M059J (cell line): Measurements from ENCODE around the gene ARHGEF4. TPM values are rescaled to one million over a fixed set of nuclear protein-coding genes. Genes with fewer than 3 reads are reported as not detected.

Source experiments
- DNase-seq: peaks from one replicate; pipeline ENCODE4 v3.0.0-alpha.2; 2012; ENCODE audit warnings: low read depth
- total RNA-seq: library from RNA; depleted of rRNA; stranded (reverse); fragments of >200 nt; shearing (Covaris generic); gene quantifications from 2 replicates; pipeline ENCODE4 v1.2.3, GENCODE V29; 2014

Gene ARHGEF4
- total RNA-seq, 1 experiment from 2014 or later: 0.10 TPM

DNA sequence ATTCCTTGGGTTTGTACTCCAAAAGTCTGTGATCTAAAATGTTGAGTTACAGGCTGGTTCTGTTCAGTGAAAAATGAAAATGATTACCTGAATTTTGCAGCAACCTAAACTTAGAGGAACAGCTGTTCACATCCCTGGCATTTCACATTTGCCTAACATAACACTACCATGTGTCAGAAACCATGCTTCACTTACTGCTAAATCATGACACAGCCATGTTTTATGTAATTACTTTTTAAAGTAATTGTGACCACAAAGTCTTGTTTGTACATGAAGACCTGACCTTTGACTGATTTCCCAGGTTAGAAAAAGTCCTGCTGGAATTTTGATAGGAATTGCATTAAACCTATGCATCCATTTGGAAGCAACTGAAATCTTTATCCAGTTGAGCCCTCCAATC is 177.4 kb downstream of the ARHGEF4 start:
- DNase-seq: no peak

DNA sequence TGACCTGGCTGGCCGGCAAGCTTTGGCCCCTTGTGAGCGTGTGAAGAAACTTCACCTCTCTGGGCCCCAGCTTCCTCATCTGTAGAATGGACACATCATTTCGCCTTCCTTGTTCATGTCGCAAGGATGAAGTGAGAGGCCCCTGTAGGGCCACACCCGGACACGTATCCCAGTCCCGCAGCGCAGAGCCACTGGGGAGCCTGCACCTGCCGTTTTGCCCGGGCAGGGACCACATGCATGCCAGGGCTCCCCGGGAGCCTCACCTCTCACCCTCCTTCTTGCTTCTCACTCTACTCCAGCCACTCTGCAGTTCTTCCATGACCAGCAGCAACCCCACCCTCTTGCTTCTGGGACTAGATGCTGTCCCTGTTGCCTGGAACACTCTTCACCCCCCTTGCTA is 179.1 kb downstream of the ARHGEF4 start:
- DNase-seq: no peak

DNA sequence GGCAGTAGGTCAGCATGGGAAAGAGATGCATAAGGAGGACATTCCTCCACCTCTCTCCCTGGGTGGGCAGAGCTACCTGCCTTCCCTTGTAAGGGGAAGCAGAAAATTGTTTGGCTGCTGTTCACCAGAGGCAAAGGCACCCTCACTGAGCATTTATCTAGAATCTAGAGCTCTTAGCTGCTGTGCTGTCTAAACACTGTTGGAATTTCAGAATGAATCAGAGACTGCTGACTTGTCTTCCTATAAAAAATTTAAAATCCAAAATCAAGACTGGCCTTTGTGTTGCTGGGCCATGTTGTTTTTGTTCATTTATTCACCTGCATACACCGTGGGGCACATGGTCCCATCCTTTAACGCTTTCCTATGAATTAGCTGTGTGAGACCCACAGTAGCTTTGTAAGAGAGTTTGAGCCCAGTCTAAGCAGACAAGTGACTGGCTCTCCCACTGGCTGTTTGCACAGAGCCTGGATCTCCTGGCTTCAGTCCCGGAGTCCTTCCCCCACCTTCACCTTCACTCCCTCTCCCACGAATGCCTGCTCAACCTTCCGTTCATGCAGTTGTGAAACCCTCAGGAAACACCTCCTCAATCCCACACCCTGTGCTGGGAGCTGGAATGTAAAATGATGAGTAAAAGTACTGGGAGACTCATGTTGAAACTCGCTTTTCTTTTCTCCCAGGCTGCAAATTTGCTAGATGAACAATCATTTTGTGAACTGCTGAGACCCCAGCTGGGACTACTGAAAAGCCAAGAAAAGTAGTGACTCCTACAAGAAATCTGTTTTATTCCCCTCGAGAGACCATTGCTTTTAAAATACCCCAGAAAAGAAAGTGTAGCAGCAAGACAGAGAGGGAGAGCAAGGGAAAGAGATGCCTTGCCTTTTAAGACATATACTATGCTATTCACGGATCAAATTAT is 180.4 kb downstream of the ARHGEF4 start:
- DNase-seq: peak; percentile 19

DNA sequence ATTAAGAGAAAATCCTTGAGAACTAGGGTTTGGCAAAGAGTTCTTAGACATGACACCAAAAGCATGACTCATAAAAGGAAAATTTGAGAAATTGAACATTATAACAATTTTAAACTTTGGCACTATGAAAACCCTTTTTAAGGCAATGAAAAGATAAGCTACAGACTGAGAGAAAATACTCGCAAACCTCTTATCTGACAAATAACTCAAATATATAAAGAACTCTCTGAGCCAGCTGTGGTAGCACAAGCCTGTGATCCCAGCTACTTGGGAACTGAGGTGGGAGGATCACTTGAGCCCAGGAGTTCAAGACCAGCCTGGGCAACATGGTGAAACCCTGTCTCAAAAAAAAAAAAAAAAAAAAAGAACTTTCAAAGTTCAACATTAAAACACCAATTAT is 186.0 kb downstream of the ARHGEF4 start:
- DNase-seq: no peak

DNA sequence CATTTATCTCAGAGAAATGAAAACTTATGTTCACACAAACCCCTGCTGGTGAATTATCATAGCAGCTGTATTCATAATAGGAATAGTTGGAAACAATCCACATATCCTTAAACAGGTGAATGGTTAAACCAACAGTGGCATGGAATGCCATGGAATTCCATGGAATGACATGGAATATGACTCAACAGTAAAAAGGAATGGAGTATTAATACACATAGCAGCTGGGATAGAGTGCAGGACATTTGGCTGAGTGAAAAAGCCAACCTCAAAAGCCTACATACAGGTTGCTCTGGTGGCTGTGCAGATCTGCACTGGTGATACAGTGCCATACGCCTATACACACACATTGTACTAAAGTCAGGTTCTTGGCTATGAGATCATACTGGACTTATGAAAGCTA is 187.0 kb downstream of the ARHGEF4 start:
- no peak for DNase-seq

DNA sequence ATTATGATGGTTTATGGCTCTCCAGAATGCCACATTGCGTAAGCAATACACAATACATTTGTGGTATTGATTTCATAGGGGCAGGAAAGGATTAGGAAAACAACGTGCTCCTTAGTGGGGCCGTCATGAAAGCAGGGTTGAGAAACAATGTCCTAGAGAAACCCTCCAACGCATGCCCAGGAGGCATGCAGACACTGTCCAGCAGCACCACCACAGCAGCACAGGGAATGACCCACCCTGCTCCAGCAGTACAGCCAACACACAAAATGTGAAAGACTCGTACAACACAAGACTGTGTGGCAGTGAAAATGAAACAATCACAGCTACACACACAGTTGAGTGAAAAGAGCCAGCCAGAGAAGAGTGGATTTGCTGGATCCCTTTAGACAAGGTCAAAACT is 190.2 kb downstream of the ARHGEF4 start:
- no peak for DNase-seq

DNA sequence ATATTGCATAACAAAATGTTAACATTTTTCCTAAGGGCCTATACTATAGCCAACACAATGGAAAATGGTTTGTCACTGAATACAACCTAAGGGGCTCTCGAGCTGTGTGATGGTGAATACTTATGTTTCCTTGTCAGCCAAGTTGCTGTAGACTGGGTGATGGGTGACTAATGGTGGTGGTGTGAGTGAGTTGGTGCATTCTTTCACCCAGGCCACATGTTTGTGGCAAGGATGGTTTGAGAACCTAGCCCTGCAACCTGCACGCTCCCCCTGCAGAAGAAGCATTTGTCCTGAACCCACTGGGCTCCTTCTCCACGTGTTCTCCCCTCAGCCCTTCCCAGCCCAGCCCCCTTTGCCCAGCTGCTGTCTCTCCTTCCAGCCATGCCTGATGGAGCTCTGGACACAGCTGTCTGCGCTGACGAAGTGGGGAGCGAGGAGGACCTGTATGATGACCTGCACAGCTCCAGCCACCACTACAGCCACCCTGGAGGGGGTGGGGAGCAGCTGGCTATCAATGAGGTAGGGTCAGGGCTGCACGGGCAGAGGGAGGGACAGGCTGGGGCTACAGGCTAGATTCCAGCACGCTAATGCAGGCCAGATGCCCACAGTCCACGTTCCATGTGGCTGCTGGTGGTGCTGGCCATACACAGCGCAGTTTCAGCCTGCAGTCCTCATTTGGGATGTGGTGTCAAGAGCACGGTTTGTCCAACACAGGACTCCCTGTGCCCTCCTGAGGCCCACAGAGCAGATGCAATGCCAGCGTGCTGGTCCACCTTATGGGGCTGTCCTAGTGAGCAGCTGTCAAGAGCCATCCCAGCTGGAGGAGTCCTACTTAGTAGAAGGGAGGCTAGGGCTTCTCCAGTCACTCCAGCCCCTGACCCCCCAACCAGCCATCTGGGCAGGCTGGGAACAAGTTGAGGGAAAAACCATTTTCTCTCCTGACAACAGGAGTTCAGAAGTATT is 191.1 kb downstream of the ARHGEF4 start:
- DNase-seq: no peak

DNA sequence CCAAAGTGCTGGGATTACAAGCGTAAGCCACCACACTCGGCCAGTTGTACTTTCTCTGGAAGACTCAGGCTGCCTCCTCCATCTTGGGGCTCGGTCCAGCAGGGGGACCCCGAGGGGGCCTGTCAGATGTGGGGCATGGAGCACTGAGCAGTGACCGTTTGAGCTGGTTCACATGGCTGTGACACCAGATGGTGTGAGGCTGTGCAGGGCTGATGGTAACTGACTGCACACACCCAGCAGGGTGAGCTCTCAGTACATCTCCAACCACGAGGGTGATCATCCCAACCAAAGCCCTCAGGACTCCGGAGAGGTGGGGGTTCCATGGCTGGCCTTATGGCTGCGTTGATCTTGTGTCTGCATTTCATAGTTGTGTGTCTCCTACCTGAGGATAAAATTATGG is 193.1 kb downstream of the ARHGEF4 start:
- DNase-seq: no peak

DNA sequence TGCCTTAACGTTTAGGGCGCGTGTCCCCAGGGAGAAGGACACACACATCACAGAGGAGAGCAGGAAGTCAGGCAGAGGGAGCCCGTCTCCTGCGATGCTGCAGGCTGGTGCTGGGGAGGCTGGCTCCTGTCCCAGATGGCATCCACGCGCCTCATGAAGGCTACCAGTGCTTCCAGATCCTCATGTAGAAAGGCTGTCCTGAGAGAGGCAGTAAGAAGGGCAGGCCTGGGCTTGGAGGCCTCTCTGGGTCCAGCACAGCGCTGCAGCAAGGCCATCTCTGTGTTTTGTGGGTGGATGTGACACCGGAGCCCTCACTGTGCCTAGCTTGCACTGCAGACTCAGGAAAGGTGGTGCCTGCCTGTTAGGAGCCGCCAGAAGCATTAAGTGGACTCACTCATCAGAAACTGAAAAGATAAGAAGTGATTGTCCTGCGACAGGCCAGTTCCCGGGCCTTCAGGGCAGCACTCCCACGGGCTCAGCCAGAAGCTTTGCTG is 193.8 kb downstream of the ARHGEF4 start:
- no peak for DNase-seq

DNA sequence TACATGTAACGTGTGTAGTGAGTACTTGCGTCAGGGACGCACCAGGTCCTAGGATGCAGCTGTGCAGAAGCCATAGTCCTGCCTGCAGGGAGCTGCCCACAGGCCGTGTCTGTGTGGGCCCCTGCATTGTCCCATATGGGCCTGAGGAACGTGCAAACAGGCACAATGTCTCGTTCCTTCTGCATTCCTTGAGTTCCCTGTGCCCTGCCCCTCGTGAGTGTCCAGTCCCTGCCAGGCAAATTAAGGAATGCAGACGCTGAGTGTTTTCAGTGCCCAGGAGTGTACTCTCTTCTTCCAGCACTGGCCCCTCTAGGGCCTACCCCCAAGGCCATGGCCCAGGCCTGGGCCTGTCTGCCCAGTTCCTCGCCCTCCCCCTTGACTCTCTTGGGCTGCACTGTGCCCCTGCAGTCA is 194.7 kb downstream of the ARHGEF4 start:
- no peak for DNase-seq

DNA sequence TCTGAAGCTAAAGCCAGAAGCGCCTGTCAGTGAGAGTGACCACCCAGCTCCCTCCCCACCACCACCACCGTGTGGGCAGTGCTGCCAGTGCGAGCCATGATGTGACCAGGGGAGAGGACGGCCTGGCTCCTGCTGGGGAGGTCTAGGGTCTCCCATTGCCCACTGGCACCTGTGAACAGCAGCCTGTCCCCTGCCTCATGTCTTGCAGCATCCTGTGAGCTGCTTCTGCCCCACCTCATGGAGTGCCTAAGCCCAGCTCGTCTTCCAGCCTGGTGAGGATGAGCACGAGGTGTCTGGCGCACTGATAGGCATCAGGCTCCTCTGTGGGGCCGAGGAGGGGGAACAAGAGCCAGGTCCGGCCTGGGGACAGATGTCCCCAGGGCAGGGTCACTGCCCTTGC is 195.2 kb downstream of the ARHGEF4 start:
- no peak for DNase-seq

DNA sequence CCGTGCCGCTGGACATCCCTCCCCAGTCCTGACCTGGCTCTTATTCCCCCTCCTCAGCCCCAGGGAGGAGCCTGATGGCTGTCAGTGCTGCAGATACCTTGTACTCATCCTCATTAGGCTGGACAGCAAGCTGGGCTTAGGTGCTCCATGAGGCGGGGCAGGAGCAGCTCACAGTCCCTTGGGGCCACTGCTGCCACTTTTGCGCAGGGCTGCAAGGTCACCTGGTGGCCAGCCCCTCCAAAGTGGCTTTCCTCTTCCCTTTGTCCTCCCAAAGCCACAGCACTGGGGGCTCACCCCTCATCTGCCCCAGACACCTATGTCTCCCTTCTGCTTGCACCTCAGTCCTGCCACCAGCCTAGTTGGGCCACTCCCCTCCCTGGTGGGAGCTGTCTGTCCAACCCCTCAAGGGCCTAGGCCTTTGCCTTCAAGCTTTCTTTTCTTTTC is 195.7 kb downstream of the ARHGEF4 start:
- DNase-seq: no peak

DNA sequence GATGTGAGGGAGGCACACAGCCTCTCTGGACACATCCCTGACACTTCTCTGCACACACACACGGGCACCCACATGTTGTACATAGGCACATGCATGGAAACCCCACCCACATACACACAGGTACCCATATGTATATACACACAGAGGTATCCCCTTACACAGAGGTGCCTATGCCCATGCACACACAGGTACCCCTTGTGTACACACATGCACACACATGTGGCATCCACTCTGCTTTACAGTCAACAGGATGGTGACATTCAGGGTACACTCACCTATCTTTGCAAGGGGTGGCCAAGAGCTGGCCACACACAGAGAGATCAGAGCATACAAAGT is 197.0 kb downstream of the ARHGEF4 start:
- no peak for DNase-seq

DNA sequence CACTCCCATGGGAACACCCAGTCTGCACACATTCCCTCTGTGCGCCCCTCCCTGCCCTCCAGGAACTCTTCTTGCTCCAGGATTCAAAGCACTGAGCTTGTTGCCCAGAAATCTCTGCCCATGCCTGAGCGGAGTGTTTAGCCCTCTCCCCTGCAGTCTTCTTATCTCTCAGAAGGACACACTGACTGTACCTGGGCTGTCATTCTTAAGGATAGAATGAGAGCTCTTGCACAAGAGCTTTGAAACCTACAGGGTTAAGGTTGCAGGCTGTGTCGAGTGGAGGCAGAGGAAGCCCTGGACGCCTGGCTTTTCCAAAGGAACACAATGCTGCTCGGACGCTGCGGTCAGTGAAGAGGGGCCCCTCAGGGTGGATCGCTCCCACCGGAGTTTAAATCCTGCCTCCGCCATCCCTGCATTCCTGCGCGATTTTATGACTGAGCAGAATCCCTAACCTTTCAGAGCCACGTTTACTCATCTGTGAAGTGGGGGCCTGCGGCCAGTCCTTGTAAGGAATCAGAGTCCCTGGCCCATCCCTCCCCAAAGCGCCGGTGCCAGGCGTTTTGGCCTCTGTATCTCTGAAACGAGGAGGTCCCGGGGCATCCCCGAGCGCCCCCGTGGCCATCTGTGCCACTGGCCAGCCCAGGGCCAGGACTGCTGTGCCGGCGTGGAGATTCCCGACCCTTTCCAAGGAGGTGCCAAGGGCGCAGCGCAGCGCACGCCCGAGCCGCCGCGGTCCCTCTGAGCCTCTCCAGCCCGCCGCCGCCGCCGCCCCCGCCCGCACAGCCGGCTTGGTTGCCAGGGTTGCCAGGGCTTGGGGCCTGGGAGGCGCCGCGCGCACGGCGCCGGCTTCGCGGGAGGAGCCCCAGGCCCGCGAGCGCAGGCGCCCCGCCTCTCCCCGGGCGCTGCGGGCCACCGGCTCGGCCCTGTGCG is 197.7 kb downstream of the ARHGEF4 start:
- no peak for DNase-seq

DNA sequence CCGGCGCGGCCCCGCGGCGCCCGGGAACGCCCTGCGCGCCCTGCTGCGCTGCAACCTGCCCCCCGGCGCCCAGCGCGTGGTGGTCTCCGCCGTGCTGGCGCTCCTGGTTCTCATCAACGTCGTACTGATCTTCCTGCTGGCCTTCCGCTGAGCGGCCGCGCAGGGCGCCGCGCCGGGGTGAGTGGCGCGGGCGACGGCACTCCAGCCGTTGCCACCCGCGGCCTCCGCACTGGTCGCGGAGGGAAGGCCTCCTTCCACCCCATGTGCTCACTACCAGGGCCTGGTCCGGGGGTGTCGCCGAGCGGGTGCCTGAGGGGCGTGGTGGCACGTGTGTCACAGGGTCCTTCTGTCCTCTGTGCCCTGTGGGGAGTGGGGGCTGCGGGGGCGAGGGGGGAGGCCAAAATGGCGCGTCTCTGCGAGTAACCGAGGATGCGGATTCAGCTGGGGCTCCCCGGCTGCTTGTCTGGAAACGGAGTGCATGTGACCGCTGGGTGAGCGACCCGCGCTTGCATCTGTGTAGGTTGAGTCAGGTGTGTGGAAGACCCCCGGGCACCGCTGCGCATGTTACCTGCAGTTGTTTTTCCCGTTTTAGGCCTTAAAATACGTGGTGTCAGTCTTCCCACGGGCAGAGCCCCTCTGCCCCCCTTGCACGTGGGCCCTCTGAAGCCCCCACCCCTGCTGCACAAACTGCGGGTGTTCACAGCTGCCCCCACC is 198.6 kb downstream of the ARHGEF4 start:
- no peak for DNase-seq

DNA sequence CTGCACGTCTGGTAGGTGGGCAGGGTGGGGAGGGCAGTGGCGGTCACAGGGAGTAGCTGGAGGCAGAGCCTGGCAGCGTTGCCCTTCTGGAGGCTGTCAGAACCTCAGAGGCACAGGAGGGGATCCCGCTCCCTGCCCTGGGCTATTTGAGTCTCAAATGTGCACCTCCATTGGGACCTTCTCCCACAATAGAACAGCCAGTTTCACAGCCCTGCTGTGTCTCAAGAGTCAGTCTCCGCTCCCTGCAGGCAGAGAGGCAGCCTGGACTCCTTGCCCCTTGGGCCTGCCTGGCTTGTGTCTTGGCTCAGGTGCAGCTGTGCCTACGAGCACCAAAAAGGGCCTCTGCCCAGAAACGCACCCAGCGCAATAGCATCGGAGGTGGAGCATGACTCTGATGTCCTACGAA is 199.1 kb downstream of the ARHGEF4 start:
- no peak for DNase-seq

DNA sequence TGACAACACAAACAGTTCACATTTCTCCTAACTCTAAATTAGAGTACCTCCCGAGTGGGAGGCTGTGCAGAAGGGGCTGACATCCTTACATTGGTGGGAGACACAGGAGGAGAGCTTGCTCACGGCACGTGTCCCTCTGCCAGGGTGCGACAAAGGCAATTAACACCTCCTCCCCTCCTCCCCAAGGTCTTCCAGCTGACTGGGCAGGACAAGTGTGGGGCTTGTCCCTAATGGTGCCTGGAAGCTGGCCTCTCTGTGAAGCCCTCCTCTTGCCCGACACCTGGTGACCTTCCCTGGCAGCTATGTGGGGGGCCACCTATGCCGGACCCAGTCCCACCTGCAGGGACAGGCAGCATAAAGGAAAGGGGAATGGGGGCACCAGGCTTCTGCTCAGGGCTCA is 199.6 kb downstream of the ARHGEF4 start:
- no peak for DNase-seq

DNA sequence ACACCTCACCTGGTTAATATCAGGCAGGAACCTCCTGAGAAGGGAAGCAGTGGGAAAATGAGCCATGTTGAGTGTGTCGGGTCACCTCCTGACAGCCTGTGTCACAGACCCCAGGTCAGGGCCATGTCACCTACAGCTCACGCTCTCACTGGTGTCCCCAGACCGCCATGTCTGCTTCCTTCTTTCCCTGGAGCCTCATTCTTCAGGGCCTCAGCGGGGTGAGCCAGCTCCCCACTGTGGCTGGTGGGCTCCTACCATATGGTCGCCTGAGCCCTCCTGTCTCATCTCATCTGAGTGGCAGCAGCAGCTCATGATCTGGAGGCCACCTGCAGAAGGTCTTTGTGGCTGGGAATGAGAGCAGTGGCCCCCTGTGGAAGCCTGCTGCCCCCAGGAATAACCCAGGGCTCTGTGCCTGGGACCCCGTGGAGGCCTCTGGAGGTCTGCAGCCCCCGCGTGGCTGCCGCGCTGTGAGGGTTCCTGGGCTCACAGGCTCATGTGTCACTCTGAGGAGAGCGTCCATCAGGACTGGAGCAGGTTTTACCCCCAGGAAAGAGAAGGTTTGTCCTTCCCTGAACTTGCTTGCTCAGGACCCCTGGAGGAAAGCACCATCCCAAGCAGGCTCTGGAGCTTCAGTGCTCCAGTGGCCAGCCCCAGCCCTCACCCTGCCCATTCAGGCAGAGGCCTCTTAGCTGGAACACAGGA is 200.1 kb downstream of the ARHGEF4 start:
- no peak for DNase-seq

DNA sequence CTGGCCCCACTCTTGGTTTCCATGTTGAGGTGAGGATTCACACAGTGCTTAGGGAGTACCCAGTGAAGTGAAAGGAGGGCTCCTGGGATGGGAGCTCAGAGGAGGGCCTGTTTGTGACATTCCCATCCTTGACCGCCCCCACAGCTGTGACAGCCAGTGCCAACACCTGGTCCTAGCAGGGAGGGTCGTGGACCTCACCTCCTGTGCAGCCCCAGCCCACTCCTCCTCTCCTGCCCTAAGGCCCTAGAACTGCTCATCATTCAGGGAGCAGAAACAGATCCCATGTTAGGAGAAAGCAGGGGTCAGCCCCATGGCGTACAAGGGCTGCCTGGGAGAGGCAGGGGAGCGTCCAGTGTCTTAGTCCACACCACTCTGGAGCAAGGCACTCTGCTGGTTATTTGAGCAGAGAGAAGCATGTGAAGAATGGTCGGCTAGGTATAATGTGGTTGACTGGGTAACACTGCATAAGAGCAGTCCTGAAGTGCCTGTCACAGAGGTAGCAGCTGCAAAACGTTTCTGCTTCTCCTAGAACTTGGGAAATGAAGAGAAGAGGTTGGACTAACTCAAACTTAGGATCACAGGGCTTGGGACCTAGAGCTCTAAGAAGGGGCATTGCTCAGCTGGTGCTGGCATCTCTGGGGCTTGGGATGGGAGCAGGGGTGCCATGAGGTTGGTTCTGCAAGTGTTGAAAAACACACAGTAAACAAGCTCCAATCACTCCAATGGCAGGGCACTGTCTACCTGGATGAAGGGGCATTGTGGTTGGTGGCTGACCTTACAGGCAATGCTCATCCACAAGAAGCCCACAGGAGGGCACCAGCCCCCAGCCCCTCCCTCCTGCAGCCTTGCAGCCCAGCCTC is 200.9 kb downstream of the ARHGEF4 start:
- DNase-seq: no peak
